GM15510 (cell line): Measurements from ENCODE around the gene AAMDC.

Experiments used
- POLR2A ChIP-seq: IDR thresholded peaks from 3 replicates; pipeline ENCODE4 v1.6.1; 2011; ENCODE audit warnings: borderline replicate concordance; ENCODE audit not compliant: insufficient read length; ENCODE audit errors: extremely low read depth

The AAMDC gene

GRCh38 chr11:77820565-77821348, at the start of gene AAMDC, which contains the start of gene RSF1:
TSS of gene AAMDC (plus strand) at chr11:77821144. CDS start at chr11:77842497, 21,353 bp downstream.
TSS of gene RSF1 (minus strand) at chr11:77820722. CDS start at chr11:77820714, 8 bp downstream.
- TF ChIP-seq POLR2A = peak; percentile 60

GRCh38 chr11:77775936-77776335, 45.0 kb upstream of the AAMDC start:
- no peak for TF ChIP-seq POLR2A

GRCh38 chr11:77776455-77776854, 44.5 kb upstream of the AAMDC start:
- no peak for TF ChIP-seq POLR2A

- TF ChIP-seq POLR2A = no peak
These were observed 42.8 kb upstream of the AAMDC start for GRCh38 chr11:77778118-77778517.

- TF ChIP-seq POLR2A = no peak
These were observed 42.4 kb upstream of the AAMDC start for GRCh38 chr11:77778549-77778948.

- TF ChIP-seq POLR2A = no peak
These were observed 41.0 kb upstream of the AAMDC start for GRCh38 chr11:77779935-77780334.

DNA sequence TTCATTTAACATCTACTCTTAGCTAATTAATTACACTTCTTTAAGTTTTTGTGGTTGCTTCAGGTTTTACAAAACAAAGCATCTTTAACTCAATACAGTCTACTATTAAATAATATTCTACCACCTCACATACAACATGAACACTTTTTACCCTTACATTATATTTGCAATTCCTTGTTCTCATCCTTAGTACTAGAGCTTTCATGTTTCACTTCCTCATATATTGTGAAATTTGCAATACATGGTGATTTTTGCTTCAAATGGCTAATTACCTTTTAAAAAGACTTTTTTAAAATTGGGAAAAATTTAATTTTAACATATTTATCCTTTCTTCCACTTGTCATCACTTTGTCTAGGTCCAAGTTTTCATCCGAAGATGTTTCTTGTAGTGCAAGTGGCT, 37.9 kb upstream of the AAMDC start:
- TF ChIP-seq POLR2A = no peak

GRCh38 chr11:77784572-77784971, 36.4 kb upstream of the AAMDC start:
- no peak for TF ChIP-seq POLR2A

GRCh38 chr11:77789061-77789730, 31.7 kb upstream of the AAMDC start:
- no peak for TF ChIP-seq POLR2A

- TF ChIP-seq POLR2A = no peak
These were observed 31.0 kb upstream of the AAMDC start for GRCh38 chr11:77789731-77790476.

GRCh38 chr11:77791301-77791700, 29.6 kb upstream of the AAMDC start:
- TF ChIP-seq POLR2A = no peak

DNA sequence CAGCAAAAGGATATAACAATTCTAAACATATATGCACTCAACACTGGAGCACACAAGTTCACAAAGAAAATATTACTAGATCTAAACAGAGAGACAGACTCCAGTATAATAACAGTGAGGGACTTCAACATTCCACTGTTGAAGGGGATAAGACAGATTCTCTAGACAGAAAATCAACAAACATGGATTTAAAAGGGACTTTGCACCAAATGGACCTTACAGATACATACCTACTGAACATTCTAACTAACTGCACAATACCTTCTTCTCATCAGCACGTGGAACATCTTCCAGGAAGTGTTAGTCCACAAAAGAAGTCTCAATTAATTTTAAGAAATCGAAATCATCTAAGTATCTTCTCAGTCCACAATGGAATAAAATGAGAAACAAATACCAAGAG, 27.0 kb upstream of the AAMDC start:
- no peak for TF ChIP-seq POLR2A

- no peak for TF ChIP-seq POLR2A
These were observed 21.6 kb upstream of the AAMDC start for GRCh38 chr11:77799338-77799737.

- TF ChIP-seq POLR2A = no peak
These were observed 20.5 kb upstream of the AAMDC start for GRCh38 chr11:77800449-77800848.

DNA sequence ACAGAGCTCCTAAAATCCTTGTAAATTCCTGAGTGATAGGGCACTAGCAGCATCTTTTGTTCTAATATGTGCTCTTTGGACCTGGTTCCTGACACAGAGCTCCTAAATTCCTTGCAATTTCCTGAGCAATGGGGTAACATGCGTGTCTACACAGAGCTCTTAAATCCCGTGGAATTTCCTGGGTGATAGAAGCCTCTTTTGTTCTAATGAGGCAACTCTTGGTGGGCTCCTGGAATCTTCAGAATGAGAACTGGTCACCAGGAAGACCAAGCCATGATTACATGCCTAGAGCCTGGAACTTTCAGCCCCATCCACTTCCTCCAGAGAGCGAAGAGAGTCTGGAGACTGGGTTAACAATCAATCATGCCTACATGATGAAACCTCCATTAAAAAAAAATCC, 19.5 kb upstream of the AAMDC start:
- no peak for TF ChIP-seq POLR2A

DNA sequence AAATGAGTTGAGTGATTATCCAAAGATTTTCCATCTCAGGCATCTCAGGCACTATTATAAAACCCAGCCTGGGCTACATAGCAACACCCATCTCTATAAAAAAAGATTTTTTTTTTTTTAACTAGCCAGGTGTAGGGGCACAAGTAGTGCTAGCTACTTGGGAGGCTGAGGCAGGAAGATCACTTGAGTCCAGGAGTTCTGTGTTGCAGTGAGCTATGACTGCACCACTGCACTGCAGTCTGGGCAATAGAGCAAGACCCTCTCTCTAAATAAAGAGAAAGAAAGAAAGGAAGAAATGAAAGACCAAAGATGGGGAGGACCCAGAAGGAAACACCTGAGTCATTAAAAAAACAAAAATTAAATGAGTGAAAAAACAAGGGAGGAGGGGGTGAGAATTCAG, 14.5 kb upstream of the AAMDC start:
- no peak for TF ChIP-seq POLR2A

- no peak for TF ChIP-seq POLR2A
These were observed 14.0 kb upstream of the AAMDC start for GRCh38 chr11:77806993-77807392.
